ENCODE measurements around the gene TOR1AIP2.

GRCh38 chr1:179876300-179876715, 1.3 kb downstream of the TOR1AIP2 start:
- TF ChIP-seq HDGF (IDR thresholded peaks at IDR 0.05; ENCODE audit: borderline replicate concordance) (no peak), ARNT (IDR thresholded peaks at IDR 0.05) (no peak), TARDBP (IDR thresholded peaks at IDR 0.05) (no peak), NFRKB (IDR thresholded peaks at IDR 0.05) (no peak), SP1 (IDR thresholded peaks at IDR 0.05) (no peak), ELF4 (IDR thresholded peaks at IDR 0.05) (no peak), L3MBTL2 (conservative IDR thresholded peaks at IDR 0.05) (no peak), SUZ12 (IDR thresholded peaks at IDR 0.05) (no peak), FOXA1 (IDR thresholded peaks at IDR 0.05) (no peak)
